ENCODE measurements around the gene ERLEC1. TPM values are rescaled to one million over a fixed set of nuclear protein-coding genes. Genes with fewer than 3 reads are reported as not detected.

ERLEC1 gene
- total RNA-seq (10 to 100 TPM; 16.7 to 28.3 (median 25.2) TPM), total RNA-seq (27.5 to 79.9 (median 51.8) reads per million in 29 experiments)
- total RNA-seq (2013) = 39.0 TPM

GRCh38 chr2:53786705-53787613 is at the start of gene ERLEC1, which contains the start of gene ASB3:
ERLEC1 (plus strand) TSS chr2:53787044; CDS start chr2:53787211, 167 bp downstream.
ASB3 (minus strand) TSS chr2:53786953; CDS start chr2:53765572, 21,381 bp downstream.
- Mint-ChIP-seq H3K4me3 (peak within 1 kb of the TSS; percentile 97 to 99 (median 97)), H3K4me1 (peaks cover 61 to 64% (median 64%) of the 10 kb centered on the region in 3 donors), H3K27ac (peak within 1 kb of the TSS; percentile 93 to 95), H3K27me3 (no peaks in the 10 kb centered on the region), H3K36me3 (peaks cover 6% of the 10 kb centered on the region), H3K9me3 (no peaks in the 10 kb centered on the region)
- DNase-seq = peak; percentile 63 to 92 (median 86)
- H3K27ac ChIP-seq (ENCODE audit: low read length) = peak within 1 kb of the TSS; percentile 69
- no peaks in the 10 kb centered on the region for H3K27me3 ChIP-seq (replicated peaks in 1 of 2; ENCODE audit: control insufficient read depth in 2 of 2, extremely low read depth in 1 of 2, insufficient read depth in 2 of 2, low read length in 1 of 2)
- peak within 1 kb of the TSS; percentile 76 to 94 for H3K4me3 ChIP-seq (ENCODE audit: control insufficient read depth in 1 of 2, extremely low read depth in 1 of 2, low read length in 1 of 2)
- ChIA-PET POLR2A (interaction anchor here (2.9 to 3.5 kb wide), 2 partner anchors 19 kb away, joined by 18 to 27 read pairs; partner anchors contain the start of gene CHAC2 (in 2 of the 2)), CTCF (interaction anchor here in 1 of 2 donors (3.1 kb wide), 1 partner anchor 19 kb away, joined by 21 read pairs; the partner anchor contains the start of gene CHAC2)
- peaks cover 12 to 18% of the 10 kb centered on the region in 2 experiments for H3K4me1 ChIP-seq (ENCODE audit: control insufficient read depth in 1 of 2, extremely low read depth in 1 of 2, insufficient read depth in 2 of 2, low read length in 2 of 2)
- ATAC-seq (replicated peaks in 1 of 4) = peak; percentile 92 to 94 (median 94)
- under 1% methylated on average over 62 of the region's 77 CpGs for WGBS (ENCODE audit: insufficient coverage)
- no peaks in the 10 kb centered on the region for H3K36me3 ChIP-seq (ENCODE audit: control insufficient read depth in 2 of 2, extremely low read depth in 1 of 2, insufficient read depth in 1 of 2, low read length in 1 of 2)
- no peaks in the 10 kb centered on the region for H3K9me3 ChIP-seq

GRCh38 chr2:53737091-53737490 is 49.8 kb upstream of the ERLEC1 start:
- Mint-ChIP-seq H3K4me1 (peaks cover 6 to 22% (median 12%) of the 10 kb centered on the region in 3 donors), H3K27me3 (no peaks in the 10 kb centered on the region), H3K27ac (no peak overlapping the region), H3K36me3 (peaks cover 42% of the 10 kb centered on the region), H3K4me3 (no peak overlapping the region), H3K9me3 (no peaks in the 10 kb centered on the region)
- ATAC-seq (replicated peaks in 1 of 4) (no peak), DNase-seq (no peak)
- Histone ChIP-seq H3K4me3 (ENCODE audit: control insufficient read depth in 1 of 2, extremely low read depth in 1 of 2, low read length in 1 of 2) (no peak overlapping the region), H3K27ac (ENCODE audit: low read length) (no peak overlapping the region), H3K4me1 (ENCODE audit: control insufficient read depth in 1 of 2, extremely low read depth in 1 of 2, insufficient read depth in 2 of 2, low read length in 2 of 2) (peaks cover 0 to 1% of the 10 kb centered on the region in 2 experiments), H3K9me3 (no peaks in the 10 kb centered on the region), H3K36me3 (ENCODE audit: control insufficient read depth in 2 of 2, extremely low read depth in 1 of 2, insufficient read depth in 1 of 2, low read length in 1 of 2) (peaks cover 7 to 11% of the 10 kb centered on the region in 2 donors), H3K27me3 (replicated peaks in 1 of 2; ENCODE audit: control insufficient read depth in 2 of 2, extremely low read depth in 1 of 2, insufficient read depth in 2 of 2, low read length in 1 of 2) (no peaks in the 10 kb centered on the region)
- ChIA-PET CTCF (interaction anchor here in 1 of 2 donors (0.6 to 0.7 kb wide), 3 partner anchors 13 to 394 kb away, joined by 4 to 5 read pairs (median 4); no protein-coding TSS in a partner anchor), POLR2A (no interaction called here)
- WGBS (ENCODE audit: insufficient coverage) = 100% methylated on average over 3 of the region's 5 CpGs

GRCh38 chr2:53739032-53739431 is 47.8 kb upstream of the ERLEC1 start:
- no peak for DNase-seq
- Histone ChIP-seq H3K36me3 (ENCODE audit: control insufficient read depth in 2 of 2, extremely low read depth in 1 of 2, insufficient read depth in 1 of 2, low read length in 1 of 2) (peaks cover 7 to 11% of the 10 kb centered on the region in 2 donors), H3K4me1 (ENCODE audit: control insufficient read depth in 1 of 2, extremely low read depth in 1 of 2, insufficient read depth in 2 of 2, low read length in 2 of 2) (peaks cover 0 to 4% of the 10 kb centered on the region in 2 experiments), H3K27ac (ENCODE audit: low read length) (no peak overlapping the region), H3K4me3 (ENCODE audit: control insufficient read depth in 1 of 2, extremely low read depth in 1 of 2, low read length in 1 of 2) (no peak overlapping the region), H3K9me3 (no peaks in the 10 kb centered on the region), H3K27me3 (replicated peaks in 1 of 2; ENCODE audit: control insufficient read depth in 2 of 2, extremely low read depth in 1 of 2, insufficient read depth in 2 of 2, low read length in 1 of 2) (no peaks in the 10 kb centered on the region)
- ChIA-PET CTCF (no interaction called here), POLR2A (interaction anchor here (0.6 kb wide), 2 partner anchors 414 to 1236 kb away, joined by 3 to 4 read pairs; no protein-coding TSS in a partner anchor)
- Mint-ChIP-seq H3K27ac (no peak overlapping the region), H3K4me1 (peaks cover 12 to 30% (median 17%) of the 10 kb centered on the region in 3 donors), H3K4me3 (no peak overlapping the region), H3K36me3 (peaks cover 45% of the 10 kb centered on the region), H3K27me3 (no peaks in the 10 kb centered on the region), H3K9me3 (no peaks in the 10 kb centered on the region)
- no CpG with 5 or more reads among the region's 1 CpG for WGBS (ENCODE audit: insufficient coverage)
- no peak for ATAC-seq (replicated peaks in 1 of 4)

- Histone ChIP-seq H3K27ac (ENCODE audit: low read length) (no peak overlapping the region), H3K4me3 (ENCODE audit: control insufficient read depth in 1 of 2, extremely low read depth in 1 of 2, low read length in 1 of 2) (no peak overlapping the region), H3K27me3 (replicated peaks in 1 of 2; ENCODE audit: control insufficient read depth in 2 of 2, extremely low read depth in 1 of 2, insufficient read depth in 2 of 2, low read length in 1 of 2) (no peaks in the 10 kb centered on the region), H3K36me3 (ENCODE audit: control insufficient read depth in 2 of 2, extremely low read depth in 1 of 2, insufficient read depth in 1 of 2, low read length in 1 of 2) (peaks cover 7 to 11% of the 10 kb centered on the region in 2 donors), H3K4me1 (ENCODE audit: control insufficient read depth in 1 of 2, extremely low read depth in 1 of 2, insufficient read depth in 2 of 2, low read length in 2 of 2) (peaks cover 0 to 4% of the 10 kb centered on the region in 2 experiments), H3K9me3 (no peaks in the 10 kb centered on the region)
- CTCF ChIA-PET = no interaction called here
- peaks cover 12 to 27% (median 15%) of the 10 kb centered on the region in 3 donors for H3K4me1 Mint-ChIP-seq
- H3K4me3 Mint-ChIP-seq = no peak overlapping the region
- H3K27ac Mint-ChIP-seq = no peak overlapping the region
- no peaks in the 10 kb centered on the region for H3K9me3 Mint-ChIP-seq
- H3K36me3 Mint-ChIP-seq = peaks cover 38% of the 10 kb centered on the region
- ATAC-seq (replicated peaks in 1 of 4) (no peak), DNase-seq (no peak)
- POLR2A ChIA-PET = no interaction called here
- no peaks in the 10 kb centered on the region for H3K27me3 Mint-ChIP-seq
Observed at GRCh38 chr2:53740170-53740569, 46.7 kb upstream of the ERLEC1 start.

GRCh38 chr2:53744395-53745065 is 42.3 kb upstream of the ERLEC1 start:
- Mint-ChIP-seq H3K4me1 (peaks cover 6 to 16% (median 7%) of the 10 kb centered on the region in 3 donors), H3K4me3 (no peak overlapping the region), H3K36me3 (peaks cover 55% of the 10 kb centered on the region), H3K9me3 (no peaks in the 10 kb centered on the region), H3K27ac (no peak overlapping the region), H3K27me3 (no peaks in the 10 kb centered on the region)
- WGBS (ENCODE audit: insufficient coverage) = no CpG with 5 or more reads among the region's 2 CpGs
- Histone ChIP-seq H3K27me3 (replicated peaks in 1 of 2; ENCODE audit: control insufficient read depth in 2 of 2, extremely low read depth in 1 of 2, insufficient read depth in 2 of 2, low read length in 1 of 2) (no peaks in the 10 kb centered on the region), H3K27ac (ENCODE audit: low read length) (no peak overlapping the region), H3K36me3 (ENCODE audit: control insufficient read depth in 2 of 2, extremely low read depth in 1 of 2, insufficient read depth in 1 of 2, low read length in 1 of 2) (peaks cover 0 to 14% of the 10 kb centered on the region in 2 donors), H3K4me3 (ENCODE audit: control insufficient read depth in 1 of 2, extremely low read depth in 1 of 2, low read length in 1 of 2) (no peak overlapping the region), H3K9me3 (no peaks in the 10 kb centered on the region), H3K4me1 (ENCODE audit: control insufficient read depth in 1 of 2, extremely low read depth in 1 of 2, insufficient read depth in 2 of 2, low read length in 2 of 2) (peaks cover 0 to 4% of the 10 kb centered on the region in 2 experiments)
- POLR2A ChIA-PET = interaction anchor here in 1 of 2 donors (0.5 to 0.6 kb wide), 3 partner anchors 10 to 610 kb away, joined by 3 to 6 read pairs (median 3); no protein-coding TSS in a partner anchor
- DNase-seq (no peak), ATAC-seq (replicated peaks in 1 of 4) (no peak)
- CTCF ChIA-PET = interaction anchor here in 1 of 2 donors (0.7 kb wide), 1 partner anchor 690 kb away, joined by 3 read pairs; no protein-coding TSS in a partner anchor
